SK-N-SH (cell line): ENCODE results near the gene CPM.

Experiments used
- CHD2 ChIP-seq: fragments of 150-350 bp; IDR thresholded peaks from 2 replicates; pipeline ENCODE4 v1.6.1; 2018; ENCODE audit warnings: low read length; ENCODE audit not compliant: partially characterized antibody
- CTCF ChIP-seq: fragments of 200-600 bp; sonication (generic); IDR thresholded peaks from 2 replicates; pipeline ENCODE4 v1.6.1; 2017; ENCODE audit warnings: antibody characterized with exemption, mild to moderate bottlenecking, moderate library complexity
- EP300 ChIP-seq, 2 experiments: IDR thresholded peaks; 2 replicates each; pipeline versions ENCODE4 v1.4.0 to v1.6.1; 2012; ENCODE audit warnings: borderline replicate concordance in 1 of 2, low read depth in 1 of 2, low read length in 1 of 2
- EZH2phosphoT487 ChIP-seq: fragments of 200-600 bp; sonication (generic); IDR thresholded peaks from 2 replicates; pipeline ENCODE4 v1.6.1; 2017; ENCODE audit warnings: low read depth, mixed run types, mild to moderate bottlenecking, antibody characterized with exemption, moderate library complexity, borderline replicate concordance
- PBX3 ChIP-seq: IDR thresholded peaks from 2 replicates; pipeline ENCODE4; 2012
- POLR2AphosphoS5 ChIP-seq: IDR thresholded peaks from 2 replicates; pipeline ENCODE4 v1.6.1; 2012; ENCODE audit warnings: low read depth, low read length
- RAD21 ChIP-seq: IDR thresholded peaks from 2 replicates; pipeline ENCODE4 v1.6.1; 2012; ENCODE audit warnings: mild to moderate bottlenecking, low read length
- SMC3 ChIP-seq: IDR thresholded peaks from 2 replicates; pipeline ENCODE4 v1.6.1; 2012; ENCODE audit warnings: low read depth, low read length, improper control_type of control experiment
- USF1 ChIP-seq: IDR thresholded peaks from 2 replicates; pipeline ENCODE4 v1.4.0; 2012; ENCODE audit warnings: low read depth, borderline replicate concordance
- YY1 ChIP-seq: IDR thresholded peaks from 2 replicates; pipeline ENCODE4 v1.4.0; 2012; ENCODE audit warnings: low read depth, mild to moderate bottlenecking
- ZBTB33 ChIP-seq: IDR thresholded peaks from 2 replicates; pipeline ENCODE4 v1.4.0; 2012; ENCODE audit warnings: low read depth, borderline replicate concordance

- no peak for TF ChIP-seq CHD2
- TF ChIP-seq EZH2phosphoT487: no peak
- no peak for TF ChIP-seq CTCF
- no peak for TF ChIP-seq ZBTB33
- no peak for TF ChIP-seq POLR2AphosphoS5
- no peak for TF ChIP-seq USF1
- no peak for TF ChIP-seq YY1
- TF ChIP-seq RAD21: no peak
- TF ChIP-seq EP300 (IDR thresholded peaks at IDR 0.05; ENCODE audit: borderline replicate concordance in 1 of 2, low read depth in 1 of 2, low read length in 1 of 2): no peak
- TF ChIP-seq SMC3: no peak
- no peak for TF ChIP-seq PBX3
Measured at GRCh38 chr12:68886636-68887572, 46.1 kb downstream of the CPM start.
